Measurements from ENCODE around the gene CLEC3B. TPM values are rescaled to one million over a fixed set of nuclear protein-coding genes. Genes with fewer than 3 reads are reported as not detected.

CLEC3B gene
- total and polyA plus RNA-seq, 11 donors: 34.8 to 205 (median 73.6) TPM

DNA sequence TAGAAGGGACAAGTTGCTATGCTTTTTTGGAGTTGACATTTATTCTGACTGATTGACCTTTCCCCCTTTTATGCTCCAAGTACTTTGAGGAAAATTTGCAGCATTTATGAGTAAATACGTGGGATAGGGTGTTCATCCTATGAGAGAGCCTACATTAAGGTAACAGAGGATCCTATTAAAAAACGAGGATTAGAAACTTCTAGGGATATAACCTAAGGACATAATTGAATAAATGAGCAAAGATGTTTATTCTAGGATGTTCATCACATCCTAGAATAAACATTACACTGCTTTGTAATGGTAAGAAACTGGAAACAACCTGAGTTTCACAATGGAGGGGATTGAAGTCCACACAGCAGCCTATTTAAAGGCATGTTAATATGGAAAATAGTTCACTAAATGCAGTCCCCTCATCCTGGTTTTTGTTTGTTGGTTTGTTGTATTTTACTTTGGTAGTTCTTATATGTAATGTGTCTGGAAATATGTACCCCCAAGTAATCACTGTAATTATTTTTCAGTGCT, 23.9 kb upstream of the CLEC3B start:
- peaks cover 0 to 81% (median 62%) of the 10 kb centered on the region in 9 donors for H3K36me3 ChIP-seq
- ATAC-seq (no peak), DNase-seq (no peak)
- 61 to 72% (median 68%) methylated on average over 2 of the region's 2 CpGs for WGBS, 4 donors
- no peak overlapping the region for H3K4me3 ChIP-seq
- H3K27ac ChIP-seq: peak overlapping the region in 11 of 12 donors; percentile 18 to 79 (median 69)
- no peak for TF ChIP-seq POLR2A (IDR thresholded peaks at IDR 0.05)
- TF ChIP-seq, protein P1, sequence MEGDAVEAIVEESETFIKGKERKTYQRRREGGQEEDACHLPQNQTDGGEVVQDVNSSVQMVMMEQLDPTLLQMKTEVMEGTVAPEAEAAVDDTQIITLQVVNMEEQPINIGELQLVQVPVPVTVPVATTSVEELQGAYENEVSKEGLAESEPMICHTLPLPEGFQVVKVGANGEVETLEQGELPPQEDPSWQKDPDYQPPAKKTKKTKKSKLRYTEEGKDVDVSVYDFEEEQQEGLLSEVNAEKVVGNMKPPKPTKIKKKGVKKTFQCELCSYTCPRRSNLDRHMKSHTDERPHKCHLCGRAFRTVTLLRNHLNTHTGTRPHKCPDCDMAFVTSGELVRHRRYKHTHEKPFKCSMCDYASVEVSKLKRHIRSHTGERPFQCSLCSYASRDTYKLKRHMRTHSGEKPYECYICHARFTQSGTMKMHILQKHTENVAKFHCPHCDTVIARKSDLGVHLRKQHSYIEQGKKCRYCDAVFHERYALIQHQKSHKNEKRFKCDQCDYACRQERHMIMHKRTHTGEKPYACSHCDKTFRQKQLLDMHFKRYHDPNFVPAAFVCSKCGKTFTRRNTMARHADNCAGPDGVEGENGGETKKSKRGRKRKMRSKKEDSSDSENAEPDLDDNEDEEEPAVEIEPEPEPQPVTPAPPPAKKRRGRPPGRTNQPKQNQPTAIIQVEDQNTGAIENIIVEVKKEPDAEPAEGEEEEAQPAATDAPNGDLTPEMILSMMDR (IDR thresholded peaks at IDR 0.05): no peak
- peaks cover 0 to 38% (median 21%) of the 10 kb centered on the region in 12 donors for H3K4me1 ChIP-seq
- peaks cover 0 to 9% (median 0%) of the 10 kb centered on the region in 12 donors for H3K9me3 ChIP-seq
- no peaks in the 10 kb centered on the region for H3K27me3 ChIP-seq
- intact Hi-C loops (cut with DNase I): no loop called here

DNA sequence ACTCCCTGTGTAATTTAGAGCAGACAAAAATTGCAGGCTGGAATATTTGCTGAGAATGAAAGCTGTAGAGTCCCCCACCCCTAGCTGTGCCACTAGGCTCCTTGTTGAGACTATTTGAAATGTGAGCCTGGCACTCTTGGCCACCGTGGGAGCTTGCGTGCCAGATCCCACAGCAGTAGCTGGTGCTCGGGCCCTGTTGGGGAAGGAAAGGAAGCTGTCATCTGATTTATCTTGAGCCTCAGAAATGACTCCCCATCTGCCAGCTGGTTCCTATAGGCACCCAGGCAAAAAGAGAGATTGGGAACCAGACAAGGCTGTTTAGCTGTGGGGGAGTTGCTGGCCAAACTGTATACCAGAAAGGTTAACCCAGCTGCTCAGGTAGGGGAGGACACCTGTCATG, 23.4 kb upstream of the CLEC3B start:
- ATAC-seq (peak; percentile 44 to 64 (median 56)), DNase-seq (peak in 1 of 5 donors; percentile 41)
- WGBS, 4 donors: 37 to 68% (median 55%) methylated on average over 3 of the region's 3 CpGs
- intact Hi-C loops (cut with DNase I): no loop called here
- peaks cover 0 to 9% (median 0%) of the 10 kb centered on the region in 12 donors for H3K9me3 ChIP-seq
- no peak for TF ChIP-seq POLR2A (IDR thresholded peaks at IDR 0.05)
- TF ChIP-seq, protein P1 (IDR thresholded peaks at IDR 0.05): no peak
- H3K27ac ChIP-seq: peak overlapping the region in 11 of 12 donors; percentile 18 to 79 (median 69)
- H3K27me3 ChIP-seq: no peaks in the 10 kb centered on the region
- peaks cover 0 to 43% (median 21%) of the 10 kb centered on the region in 12 donors for H3K4me1 ChIP-seq
- H3K4me3 ChIP-seq: no peak overlapping the region
- H3K36me3 ChIP-seq: peaks cover 0 to 80% (median 62%) of the 10 kb centered on the region in 9 donors

DNA sequence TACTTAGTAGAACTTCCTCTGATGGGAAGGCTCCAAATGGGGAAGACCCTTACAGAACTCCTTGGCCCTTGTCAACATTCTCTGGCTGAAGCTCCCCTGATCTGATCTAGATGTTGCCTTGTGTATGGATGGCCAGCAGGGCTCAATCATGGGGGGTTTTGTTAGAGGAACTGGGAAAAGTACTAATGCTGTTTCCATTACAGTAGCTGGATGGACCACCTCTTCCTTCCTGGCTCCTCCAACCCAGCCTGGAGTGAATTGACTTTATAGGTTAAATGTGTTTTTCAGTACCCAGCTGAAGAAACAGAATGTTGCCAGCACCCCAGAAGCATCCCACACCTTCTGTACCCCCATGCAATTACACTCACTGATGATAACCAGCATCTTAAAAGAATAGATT, 22.7 kb upstream of the CLEC3B start:
- TF ChIP-seq, protein P1 (IDR thresholded peaks at IDR 0.05): no peak
- TF ChIP-seq POLR2A (IDR thresholded peaks at IDR 0.05): no peak
- ATAC-seq (peak in 2 of 4 donors; percentile 3 to 7), DNase-seq (no peak)
- H3K36me3 ChIP-seq: peaks cover 0 to 80% (median 61%) of the 10 kb centered on the region in 9 donors
- no peaks in the 10 kb centered on the region for H3K27me3 ChIP-seq
- peaks cover 0 to 49% (median 23%) of the 10 kb centered on the region in 12 donors for H3K4me1 ChIP-seq
- peak overlapping the region in 10 of 12 donors; percentile 35 to 79 (median 70) for H3K27ac ChIP-seq
- H3K4me3 ChIP-seq: no peak overlapping the region
- H3K9me3 ChIP-seq: peaks cover 0 to 9% (median 0%) of the 10 kb centered on the region in 12 donors
- intact Hi-C loops (cut with DNase I): no loop called here

DNA sequence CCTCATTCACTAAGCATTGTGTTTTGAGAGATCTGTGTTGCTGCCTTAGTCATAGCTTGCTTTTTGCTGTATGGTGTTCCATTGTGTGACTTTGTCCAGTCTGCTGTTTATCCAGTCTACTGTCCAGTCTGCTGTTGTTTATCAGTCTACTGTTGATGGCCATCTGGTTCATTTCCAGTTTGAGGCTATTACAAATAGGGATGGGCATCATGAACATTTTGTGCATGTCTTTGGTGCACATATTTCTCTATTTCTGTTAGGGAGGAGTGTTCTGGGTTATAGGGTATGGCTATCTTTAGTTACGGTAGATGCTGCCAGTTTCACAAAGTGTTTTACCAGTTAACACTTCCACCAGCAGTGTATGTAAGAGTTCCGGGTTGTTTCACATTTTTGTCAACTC, 22.2 kb upstream of the CLEC3B start:
- DNase-seq: no peak
- peak; percentile 48 to 80 (median 54) for ATAC-seq
- WGBS, 4 donors: 27 to 57% (median 36%) methylated on average over 2 of the region's 2 CpGs
- TF ChIP-seq, protein P1 (IDR thresholded peaks at IDR 0.05): no peak
- no peak for TF ChIP-seq POLR2A (IDR thresholded peaks at IDR 0.05)
- peaks cover 0 to 80% (median 59%) of the 10 kb centered on the region in 9 donors for H3K36me3 ChIP-seq
- peaks cover 0 to 9% (median 0%) of the 10 kb centered on the region in 12 donors for H3K9me3 ChIP-seq
- H3K27ac ChIP-seq: peak overlapping the region in 10 of 12 donors; percentile 35 to 79 (median 70)
- intact Hi-C loops (cut with DNase I): no loop called here
- H3K4me1 ChIP-seq: peaks cover 0 to 54% (median 23%) of the 10 kb centered on the region in 12 donors
- no peaks in the 10 kb centered on the region for H3K27me3 ChIP-seq
- no peak overlapping the region for H3K4me3 ChIP-seq
